ENCODE results near the gene RPL31.

DNA sequence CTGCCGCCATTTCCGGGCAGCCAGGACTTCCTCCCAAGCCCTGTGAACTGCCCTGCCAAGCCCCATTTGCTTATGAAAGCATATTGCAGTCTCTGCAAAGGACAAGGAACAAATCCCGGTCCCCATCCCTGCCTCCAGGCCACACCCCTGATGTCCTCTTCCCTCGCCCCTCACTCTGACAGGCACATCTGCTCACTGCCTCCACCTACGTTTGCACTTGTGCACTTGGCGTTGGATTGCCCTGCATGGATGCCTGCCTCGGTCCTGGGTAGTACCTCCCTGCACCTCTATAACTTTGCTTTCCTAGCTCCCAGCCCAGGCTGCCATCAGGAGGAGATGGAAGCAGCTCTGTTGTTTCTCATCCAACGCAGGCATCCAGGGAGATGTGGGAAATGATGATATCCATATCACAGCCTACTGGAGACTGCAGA is 19.6 kb upstream of the RPL31 start:
- TF ChIP-seq, protein P1, sequence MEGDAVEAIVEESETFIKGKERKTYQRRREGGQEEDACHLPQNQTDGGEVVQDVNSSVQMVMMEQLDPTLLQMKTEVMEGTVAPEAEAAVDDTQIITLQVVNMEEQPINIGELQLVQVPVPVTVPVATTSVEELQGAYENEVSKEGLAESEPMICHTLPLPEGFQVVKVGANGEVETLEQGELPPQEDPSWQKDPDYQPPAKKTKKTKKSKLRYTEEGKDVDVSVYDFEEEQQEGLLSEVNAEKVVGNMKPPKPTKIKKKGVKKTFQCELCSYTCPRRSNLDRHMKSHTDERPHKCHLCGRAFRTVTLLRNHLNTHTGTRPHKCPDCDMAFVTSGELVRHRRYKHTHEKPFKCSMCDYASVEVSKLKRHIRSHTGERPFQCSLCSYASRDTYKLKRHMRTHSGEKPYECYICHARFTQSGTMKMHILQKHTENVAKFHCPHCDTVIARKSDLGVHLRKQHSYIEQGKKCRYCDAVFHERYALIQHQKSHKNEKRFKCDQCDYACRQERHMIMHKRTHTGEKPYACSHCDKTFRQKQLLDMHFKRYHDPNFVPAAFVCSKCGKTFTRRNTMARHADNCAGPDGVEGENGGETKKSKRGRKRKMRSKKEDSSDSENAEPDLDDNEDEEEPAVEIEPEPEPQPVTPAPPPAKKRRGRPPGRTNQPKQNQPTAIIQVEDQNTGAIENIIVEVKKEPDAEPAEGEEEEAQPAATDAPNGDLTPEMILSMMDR (IDR thresholded peaks at IDR 0.05) = no peak
- TF ChIP-seq POLR2A (IDR thresholded peaks at IDR 0.05) = no peak
